HT-29 (cell line): ENCODE data around the gene MICAL3. TPM values are rescaled to one million over a fixed set of nuclear protein-coding genes. Genes with fewer than 3 reads are reported as not detected.

Source experiments
- DNase-seq: peaks from one replicate; pipeline ENCODE4 v3.0.0-alpha.2; 2015; ENCODE audit warnings: low spot score
- total RNA-seq: library from RNA; depleted of rRNA; stranded (reverse); fragments of >200 nt; shearing (Covaris generic); gene quantifications from 2 replicates; pipeline ENCODE4 v1.2.3, GENCODE V29; 2014

Gene MICAL3
- total RNA-seq, 1 experiment from 2014 or later, result 11.2 TPM

DNA sequence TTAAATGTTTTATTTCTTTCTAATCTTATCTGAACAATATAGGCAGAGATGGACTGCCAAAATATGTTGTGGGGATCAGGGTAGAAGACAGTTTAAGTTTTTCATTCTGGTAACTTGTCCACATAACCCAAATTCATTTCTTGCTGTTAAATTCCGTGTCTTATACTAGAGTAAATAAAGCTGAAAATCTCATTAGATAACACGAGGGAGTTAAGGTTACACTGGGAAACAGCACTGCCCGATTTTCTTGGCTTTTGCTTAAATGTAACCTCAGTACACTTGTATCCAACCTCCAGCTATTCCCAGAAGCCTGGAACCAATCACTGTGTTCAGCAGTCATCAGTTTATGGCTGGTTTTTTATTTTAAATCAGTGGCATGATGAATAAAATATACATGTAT lies 48.2 kb downstream of the MICAL3 start:
- no peak for DNase-seq

GRCh38 chr22:17974703-17975372 lies 49.5 kb downstream of the MICAL3 start:
- no peak for DNase-seq

GRCh38 chr22:17974087-17974486 lies 50.3 kb downstream of the MICAL3 start:
- no peak for DNase-seq

DNA sequence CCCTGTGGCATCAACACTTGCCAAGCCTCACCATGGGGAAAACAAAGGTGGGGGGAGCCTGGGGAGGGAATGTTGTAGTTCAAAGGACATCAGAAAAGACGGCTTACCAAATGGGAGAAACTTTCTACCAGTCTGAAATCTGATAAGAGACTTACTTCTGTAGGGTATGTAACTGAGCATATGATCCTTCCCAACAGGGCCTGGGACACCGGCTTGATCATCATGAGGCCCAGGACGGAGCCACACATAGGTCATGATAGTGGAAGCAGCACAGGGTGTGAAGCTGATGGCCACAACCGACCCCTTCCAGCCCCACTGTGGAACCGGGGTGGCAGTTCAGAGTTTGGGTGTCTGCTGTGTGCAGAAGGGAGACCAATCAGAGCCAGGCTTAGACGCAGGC lies 51.1 kb downstream of the MICAL3 start:
- DNase-seq, result no peak

DNA sequence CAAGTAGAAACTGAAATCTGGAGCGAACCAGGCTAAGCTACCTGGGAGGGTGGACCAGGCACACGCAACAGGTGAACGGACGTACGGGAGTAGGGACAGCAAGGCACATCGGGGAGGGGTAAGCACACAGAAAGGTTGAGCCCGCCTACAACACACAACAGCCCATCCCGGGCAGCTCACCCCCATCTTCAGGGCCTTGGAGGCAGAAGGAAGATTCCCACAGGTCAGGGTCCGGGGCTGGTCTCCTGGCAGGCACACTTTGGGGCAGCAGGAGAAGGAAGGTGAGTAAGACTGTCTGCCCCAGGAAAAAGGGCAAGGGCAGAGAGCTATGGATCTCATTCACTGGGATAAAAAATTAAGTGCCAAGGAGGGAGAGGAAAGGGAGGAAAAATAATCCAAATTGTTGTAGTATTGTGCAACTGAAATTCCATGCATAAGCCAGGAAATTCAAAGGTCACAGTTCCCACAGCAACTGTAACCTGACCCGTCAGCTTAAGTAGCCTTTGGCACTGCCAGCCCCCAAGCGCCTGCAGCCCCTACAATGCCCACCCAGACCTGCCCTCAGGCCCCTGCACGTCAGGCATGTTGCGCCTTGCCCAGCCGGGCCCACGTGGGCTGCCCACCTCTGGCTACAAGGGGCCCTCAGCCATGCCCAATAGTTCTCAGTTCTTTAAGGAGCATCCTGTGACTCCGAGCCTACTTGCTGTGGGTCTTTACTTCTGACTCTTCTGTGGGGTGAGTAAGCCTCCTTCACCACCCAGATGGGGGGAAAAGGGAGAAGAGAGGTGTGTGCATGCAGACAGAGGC lies 51.8 kb downstream of the MICAL3 start:
- no peak for DNase-seq

DNA sequence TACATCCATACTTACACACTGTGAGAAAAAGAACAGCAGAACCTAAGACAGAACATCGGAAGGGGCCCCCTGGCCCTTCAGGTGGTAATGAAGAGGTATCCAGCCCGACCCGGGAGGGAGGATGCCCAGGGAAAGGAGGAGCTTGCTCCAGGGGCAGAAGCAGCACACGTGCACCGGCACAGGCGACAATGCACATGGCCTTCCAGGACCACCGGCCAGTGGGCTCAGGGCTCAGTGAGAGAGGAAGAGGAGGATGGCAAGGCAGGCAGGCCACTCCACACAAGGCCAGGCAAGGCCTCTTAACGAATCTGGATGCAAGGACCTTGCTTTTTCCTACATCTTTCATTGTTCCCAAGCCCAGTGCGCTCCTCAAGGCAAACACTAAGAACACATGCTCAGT lies 52.6 kb downstream of the MICAL3 start:
- DNase-seq, result no peak

DNA sequence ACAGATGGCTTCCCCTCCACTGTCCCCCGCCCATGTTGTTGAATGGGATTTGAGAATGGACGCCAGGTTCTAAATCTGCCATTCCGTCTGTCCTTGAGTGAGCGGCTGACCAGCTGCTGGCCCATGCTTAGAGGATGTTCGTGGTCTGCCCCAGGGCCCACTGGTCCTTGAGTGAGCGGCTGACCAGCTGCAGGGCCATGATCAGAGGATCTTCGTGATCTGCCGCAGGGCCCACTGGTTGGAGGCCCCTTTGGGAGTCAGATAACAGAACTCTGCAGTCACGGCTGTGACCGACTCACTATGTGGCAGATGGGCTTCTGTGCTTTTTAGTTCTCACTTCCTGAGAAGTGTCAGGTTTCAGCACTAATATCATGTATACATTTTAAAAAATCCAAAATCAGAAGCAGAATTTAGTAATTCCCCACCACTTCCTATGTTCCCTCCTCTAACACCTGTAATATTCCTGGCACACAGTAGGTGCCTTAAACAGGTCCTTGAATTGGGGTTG lies 54.1 kb downstream of the MICAL3 start:
- no peak for DNase-seq

DNA sequence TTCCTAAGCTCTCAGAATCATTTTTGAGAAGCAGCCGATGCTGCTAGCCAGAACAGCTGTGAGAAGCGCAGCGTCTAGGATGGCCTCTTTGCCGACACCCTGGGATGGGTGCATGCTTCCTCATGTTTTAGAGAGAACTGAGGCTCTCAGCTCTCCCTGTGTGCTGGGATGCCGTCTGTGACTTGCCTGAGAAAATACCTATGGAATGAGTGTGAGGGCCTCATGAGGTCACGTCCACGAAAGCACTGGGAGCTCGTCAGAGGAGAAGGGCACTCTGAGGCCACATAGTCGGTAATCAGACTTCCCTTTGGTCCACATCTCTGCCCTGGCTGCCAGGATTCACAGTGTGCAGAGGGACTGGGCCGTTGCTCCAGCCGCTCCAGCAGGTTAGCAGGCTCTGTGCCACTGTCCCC lies 54.7 kb downstream of the MICAL3 start:
- no peak for DNase-seq

- no peak for DNase-seq
Measured at GRCh38 chr22:17968126-17968525, 56.2 kb downstream of the MICAL3 start.

DNA sequence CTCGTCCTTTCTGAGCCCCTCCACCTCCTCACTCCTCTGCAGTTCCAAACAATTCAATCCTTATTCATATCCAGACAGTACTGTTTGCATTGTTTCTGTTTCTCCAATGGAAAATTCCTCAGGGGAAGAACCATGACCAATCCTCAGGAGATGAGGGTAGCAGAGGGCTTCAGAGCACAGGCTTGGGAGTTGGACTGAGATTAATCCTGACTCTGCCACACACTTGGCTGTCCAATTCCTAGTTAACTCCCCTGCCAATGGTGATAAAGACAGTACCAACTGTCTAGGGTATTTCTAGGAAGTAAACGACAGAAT lies 58.0 kb downstream of the MICAL3 start:
- DNase-seq, result no peak

DNA sequence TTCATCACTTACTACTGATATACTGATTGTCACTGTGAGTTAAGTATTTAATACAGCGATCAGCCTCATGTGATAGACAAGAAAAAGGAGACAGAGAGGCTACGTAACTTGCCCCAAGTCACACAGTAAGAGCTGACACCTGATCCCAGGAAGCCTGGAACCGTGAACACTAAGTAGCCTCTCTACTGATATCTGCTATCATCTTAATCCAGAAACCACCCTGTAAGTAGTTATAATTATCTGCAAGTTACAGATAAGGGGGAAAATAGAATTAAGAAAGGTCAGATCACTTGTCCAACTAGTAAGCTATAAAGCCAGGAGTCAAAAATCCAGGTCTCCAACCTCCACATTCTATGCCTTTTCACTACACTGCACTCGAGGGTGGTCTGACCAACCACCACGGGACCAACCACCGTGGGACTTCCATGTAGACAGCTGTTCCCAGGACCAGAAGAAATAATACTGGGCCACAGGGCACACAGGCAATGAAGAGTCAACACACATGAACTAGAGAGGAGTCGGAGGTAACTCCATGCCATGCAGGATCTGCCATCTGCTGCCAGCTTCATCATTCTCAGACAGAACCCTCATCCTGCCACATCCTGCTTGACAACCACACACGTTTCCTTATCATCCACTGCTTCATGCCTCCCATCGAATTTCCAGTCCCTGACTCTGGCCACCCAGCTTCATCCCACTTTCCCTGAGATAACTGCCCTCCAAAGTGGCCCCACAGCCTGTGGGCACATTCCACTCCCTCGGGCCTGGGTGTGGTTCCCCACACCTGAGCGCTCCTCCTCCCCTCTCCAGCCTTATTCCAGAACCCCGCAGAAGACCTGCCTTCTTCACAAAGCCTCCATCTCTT lies 58.6 kb downstream of the MICAL3 start:
- DNase-seq, result no peak

GRCh38 chr22:17964643-17965042 lies 59.7 kb downstream of the MICAL3 start:
- no peak for DNase-seq

DNA sequence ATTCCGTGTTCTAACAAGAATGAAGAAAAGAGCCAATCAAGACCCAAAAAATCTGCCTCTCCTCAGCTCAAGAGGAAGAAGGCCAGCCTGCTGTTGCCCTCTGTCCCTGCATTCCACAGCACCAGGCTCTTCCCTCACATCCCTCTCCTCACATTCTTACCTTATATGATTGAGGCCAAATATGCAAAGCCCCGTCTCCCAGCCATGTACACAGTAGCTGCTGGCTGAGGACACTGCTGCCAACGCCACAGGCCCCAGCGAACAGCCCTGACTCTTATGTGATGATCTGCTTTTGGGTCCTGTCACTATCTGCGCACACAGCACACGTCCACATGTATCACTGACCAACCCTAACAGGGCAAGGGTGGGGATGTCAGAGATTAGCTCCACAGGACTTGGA lies 60.2 kb downstream of the MICAL3 start:
- DNase-seq, result no peak

DNA sequence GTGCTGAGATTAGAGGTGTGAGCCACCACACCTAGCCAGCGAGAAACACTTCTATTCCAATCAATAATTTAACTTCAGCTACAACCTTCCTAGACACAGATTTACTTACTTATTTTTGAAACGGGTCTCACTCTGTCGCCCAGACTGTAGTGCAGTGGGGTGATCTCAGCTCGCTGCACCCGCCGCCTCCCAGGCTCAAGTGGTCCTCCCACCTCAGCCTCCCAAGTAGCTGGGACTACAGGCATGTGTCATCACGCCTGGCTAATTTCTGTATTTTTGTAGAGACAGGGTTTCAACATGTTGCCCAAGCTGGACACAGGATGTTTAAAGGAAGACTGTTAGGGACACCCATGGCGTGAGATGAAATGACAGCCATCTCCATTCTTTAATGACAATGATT lies 61.3 kb downstream of the MICAL3 start:
- DNase-seq, result no peak

GRCh38 chr22:17962168-17962567 lies 62.2 kb downstream of the MICAL3 start:
- DNase-seq, result no peak

DNA sequence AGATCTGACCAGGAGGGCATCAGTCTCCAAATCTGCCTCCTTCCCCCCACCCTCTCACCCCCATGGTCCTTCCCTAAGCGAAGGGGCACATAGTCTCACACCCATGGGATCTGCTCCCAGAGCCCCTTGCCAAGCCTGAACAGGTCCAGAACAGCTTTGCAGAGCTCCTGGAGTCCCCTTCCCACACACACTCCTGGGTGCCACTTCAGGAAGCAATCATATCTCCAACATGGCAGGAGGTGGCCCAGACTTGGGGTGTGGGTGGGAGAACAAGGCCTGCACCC lies 63.0 kb downstream of the MICAL3 start:
- no peak for DNase-seq

DNA sequence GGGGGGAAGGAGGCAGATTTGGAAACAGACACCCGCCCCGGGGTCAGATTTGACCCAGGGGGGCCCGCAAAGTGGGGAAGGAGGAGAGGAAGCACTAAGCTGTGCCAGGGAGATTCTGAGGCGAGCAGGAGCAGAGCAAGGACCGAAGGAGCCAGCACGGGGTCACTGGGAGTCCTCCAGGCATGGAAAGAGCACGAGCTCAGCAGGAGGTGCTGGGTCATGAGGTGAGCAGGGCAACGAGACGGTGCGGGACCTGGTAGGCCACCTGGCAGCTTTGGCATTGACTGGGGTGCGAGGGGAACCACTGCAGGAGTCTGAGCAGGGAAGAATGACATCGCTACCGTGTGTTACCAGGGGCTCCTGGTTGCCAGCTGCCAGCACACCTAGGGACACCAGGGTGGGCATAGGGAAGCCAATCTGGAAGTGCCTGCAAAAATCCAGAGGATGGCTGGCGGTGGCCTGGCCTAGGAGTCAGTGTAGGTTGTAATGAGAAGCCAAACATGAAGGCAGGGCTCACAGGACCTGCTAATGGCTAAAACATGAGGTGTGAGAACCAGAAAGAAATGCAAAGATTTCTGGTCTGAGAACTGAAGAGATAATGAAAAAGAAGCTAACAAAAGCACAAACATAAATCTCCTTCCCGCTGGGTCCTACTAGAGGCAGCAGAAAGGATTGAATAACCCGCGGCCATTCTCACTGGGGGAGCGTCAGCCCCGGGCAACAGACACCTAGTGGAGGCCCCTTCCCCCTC lies 63.5 kb downstream of the MICAL3 start:
- no peak for DNase-seq

DNA sequence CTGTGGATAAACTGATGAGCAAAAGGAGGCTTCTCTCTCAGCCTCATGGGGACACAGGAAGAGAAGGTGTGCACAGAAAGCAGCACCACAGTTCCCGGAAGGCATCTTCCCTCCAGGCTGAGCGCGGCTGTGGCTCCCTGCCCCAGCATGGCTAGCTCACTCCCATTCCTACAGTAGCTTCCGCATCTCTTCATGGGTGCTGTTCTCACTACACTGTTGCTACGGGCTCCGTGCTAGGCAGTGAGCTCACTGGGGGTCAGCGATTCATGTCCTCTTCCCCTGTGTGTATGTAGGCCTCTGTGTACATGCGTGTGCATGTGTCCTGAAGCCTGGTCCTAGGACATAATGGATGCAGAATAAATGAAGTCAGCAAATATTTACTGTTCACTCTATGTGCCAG lies 64.3 kb downstream of the MICAL3 start:
- no peak for DNase-seq

GRCh38 chr22:17958166-17958565 lies 66.2 kb downstream of the MICAL3 start:
- DNase-seq, result no peak

DNA sequence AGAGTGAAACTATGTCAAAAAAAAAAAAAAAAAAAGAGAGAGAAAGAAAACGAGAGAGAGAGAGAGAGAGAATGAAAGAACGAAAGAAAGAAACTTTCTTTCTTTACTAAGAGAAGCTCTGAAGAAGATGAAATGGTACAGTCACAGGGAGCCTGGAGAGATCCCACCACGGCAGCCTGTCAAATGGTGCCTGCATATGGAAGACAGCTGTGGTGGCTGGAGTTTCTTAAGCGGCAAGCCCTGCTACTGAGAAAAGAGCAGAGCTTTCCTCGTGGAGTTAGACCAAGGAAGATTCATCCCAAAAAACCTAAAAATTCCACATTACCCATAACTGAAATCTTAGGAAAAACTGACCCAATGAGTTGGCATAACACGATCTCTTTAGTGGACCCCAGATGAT lies 66.7 kb downstream of the MICAL3 start:
- DNase-seq, result no peak

DNA sequence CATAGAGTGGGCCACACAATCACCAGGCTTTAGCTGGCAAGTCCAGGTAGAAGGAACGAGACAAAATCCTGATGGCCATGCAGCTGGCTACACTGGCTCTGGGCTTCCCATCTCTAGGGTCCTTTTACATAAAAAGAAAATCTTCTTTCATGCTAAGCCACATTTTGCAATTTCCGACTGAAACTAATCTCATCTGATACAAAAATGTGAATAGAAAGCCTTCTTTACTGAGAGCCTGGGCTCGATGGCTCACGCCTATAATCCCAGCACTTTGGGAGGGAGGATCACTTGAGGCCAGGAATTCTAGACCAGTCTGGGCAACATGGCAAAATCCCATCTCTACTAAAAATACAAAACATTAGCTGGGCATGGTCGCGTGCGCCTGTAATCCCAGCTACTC lies 67.2 kb downstream of the MICAL3 start:
- DNase-seq, result no peak

- no peak for DNase-seq
Measured at GRCh38 chr22:17956630-17957029, 67.7 kb downstream of the MICAL3 start.
